ENCODE data around the gene MFF. TPM values are rescaled to one million over a fixed set of nuclear protein-coding genes. Genes with fewer than 3 reads are reported as not detected.
"Not testable (repeated sequence)": the region's sequence is repeated elsewhere in the genome, so short reads cannot be mapped to it uniquely, and the experiment has no call there.

Gene MFF
- total and polyA plus RNA-seq, 2 donors (not counting 3 experiments of a cell fraction or from before 2014, with no cell fraction given): 36.3 to 65.1 TPM

GRCh38 chr2:227363756-227364155, 38.7 kb downstream of the MFF start:
- FAIRE-seq: no peak

DNA sequence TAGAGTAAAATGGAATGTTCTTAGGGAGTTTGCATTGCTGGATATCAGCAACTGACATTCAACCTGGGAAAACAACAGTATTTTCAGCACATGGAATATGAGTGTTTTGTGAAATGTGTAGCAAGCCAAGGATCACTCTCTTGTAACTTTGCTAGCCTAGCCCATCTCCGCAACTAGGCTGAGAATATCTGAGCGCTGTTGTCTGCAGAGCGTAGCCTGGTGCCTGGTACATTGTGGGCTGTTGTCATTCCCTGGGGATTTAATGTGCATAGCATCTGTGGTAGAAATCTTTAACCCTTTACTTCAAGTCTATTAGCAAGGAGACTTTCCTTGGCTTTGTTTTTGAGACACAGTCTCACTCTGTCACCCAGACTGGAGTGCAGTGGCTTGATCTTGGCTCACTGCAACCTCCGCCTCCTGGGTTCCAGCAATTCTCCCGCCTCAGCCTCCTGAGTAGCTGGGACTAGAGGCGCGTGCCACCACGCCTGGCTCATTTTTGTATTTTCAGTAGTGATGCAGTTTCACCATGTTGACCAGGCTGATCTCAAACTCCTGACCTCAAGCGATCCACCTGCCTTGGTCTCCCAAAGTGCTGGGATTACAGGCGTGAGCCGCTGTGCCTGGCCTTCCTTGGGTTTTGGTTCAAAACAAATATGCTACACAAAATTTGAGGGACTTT, 39.7 kb downstream of the MFF start:
- H3K36me3 ChIP-seq (ENCODE audit: control insufficient read depth in 2 of 2, extremely low read depth in 1 of 2, insufficient read depth in 2 of 2, low read length in 2 of 2); H3K9ac ChIP-seq (replicated peaks; ENCODE audit: extremely low read depth, insufficient read depth, low read length); H3K27me3 ChIP-seq (ENCODE audit: control insufficient read depth in 2 of 2, insufficient read depth in 2 of 2, low read length in 2 of 2); dilution Hi-C loops (cut with MboI; ENCODE audit: extremely low pct_ligation_motif_present, low sequenced_read_pairs); CTCF ChIA-PET; H2AFZ ChIP-seq (ENCODE audit: low read depth, low read length); FAIRE-seq; H3K9me1 ChIP-seq (replicated peaks; ENCODE audit: control insufficient read depth, extremely low read depth, insufficient read depth, low read length); H4K20me1 ChIP-seq (replicated peaks; ENCODE audit: control insufficient read depth, extremely low read depth, insufficient read depth, low read length); H3K4me2 ChIP-seq (ENCODE audit: insufficient read depth, low read length); H3K9me3 ChIP-seq (replicated peaks; ENCODE audit: control insufficient read depth, insufficient read depth, low read length); H3K4me3 ChIP-seq (replicated peaks in 1 of 3; ENCODE audit: insufficient read depth in 1 of 3, low read depth in 1 of 3, low read length in 3 of 3); H3K27ac ChIP-seq (ENCODE audit: insufficient read depth, low read depth, low read length); BruUV-seq (replicated peaks); H3K4me1 ChIP-seq (ENCODE audit: control insufficient read depth, extremely low read depth, insufficient read depth, low read length); intact Hi-C loops (cut with micrococcal nuclease); H3K79me2 ChIP-seq (ENCODE audit: control insufficient read depth, insufficient read depth, low read length); DNase-seq (ENCODE audit: low read depth, low spot score); POLR2A ChIA-PET: not testable (repeated sequence)

More at GRCh38 chr2:227363756-227364155, 38.7 kb downstream of the MFF start:
- intact Hi-C loops (cut with micrococcal nuclease): no loop called here
- Histone ChIP-seq H3K36me3 (ENCODE audit: control insufficient read depth in 2 of 2, extremely low read depth in 1 of 2, insufficient read depth in 2 of 2, low read length in 2 of 2) (no peaks in the 10 kb centered on the region), H3K4me1 (ENCODE audit: control insufficient read depth, extremely low read depth, insufficient read depth, low read length) (no peaks in the 10 kb centered on the region), H3K9me1 (replicated peaks; ENCODE audit: control insufficient read depth, extremely low read depth, insufficient read depth, low read length) (no peaks in the 10 kb centered on the region), H4K20me1 (replicated peaks; ENCODE audit: control insufficient read depth, extremely low read depth, insufficient read depth, low read length) (no peaks in the 10 kb centered on the region), H3K27ac (ENCODE audit: insufficient read depth, low read depth, low read length) (no peak overlapping the region), H3K27me3 (ENCODE audit: control insufficient read depth in 2 of 2, insufficient read depth in 2 of 2, low read length in 2 of 2) (no peaks in the 10 kb centered on the region), H3K79me2 (ENCODE audit: control insufficient read depth, insufficient read depth, low read length) (no peaks in the 10 kb centered on the region), H2AFZ (ENCODE audit: low read depth, low read length) (no peak overlapping the region), H3K9ac (replicated peaks; ENCODE audit: extremely low read depth, insufficient read depth, low read length) (no peak overlapping the region), H3K4me3 (replicated peaks in 1 of 3; ENCODE audit: insufficient read depth in 1 of 3, low read depth in 1 of 3, low read length in 3 of 3) (no peak overlapping the region), H3K4me2 (ENCODE audit: insufficient read depth, low read length) (no peak overlapping the region), H3K9me3 (replicated peaks; ENCODE audit: control insufficient read depth, insufficient read depth, low read length) (no peaks in the 10 kb centered on the region)
- ChIA-PET CTCF (no interaction called here), POLR2A (no interaction called here)
- no peak for DNase-seq (ENCODE audit: low read depth, low spot score)
- BruUV-seq (replicated peaks): no TSS peak
- TF ChIP-seq JUN (IDR thresholded peaks at IDR 0.05; ENCODE audit: borderline replicate concordance, insufficient read depth, insufficient read length, low read depth) (no peak), EZH2 (IDR thresholded peaks at IDR 0.05; ENCODE audit: borderline replicate concordance, low read depth, low read length, severe bottlenecking) (no peak), POLR2A (IDR thresholded peaks at IDR 0.05; ENCODE audit: low read depth, low read length) (no peak), MYC (IDR thresholded peaks at IDR 0.05; ENCODE audit: low read depth, low read length) (no peak), FOS (IDR thresholded peaks at IDR 0.05; ENCODE audit: borderline replicate concordance, insufficient read depth, low read length) (no peak), GATA2 (IDR thresholded peaks at IDR 0.05; ENCODE audit: insufficient read depth, insufficient read length, low read depth, low read length) (no peak), POLR2AphosphoS5 (IDR thresholded peaks at IDR 0.05; ENCODE audit: insufficient read depth, low read depth, low read length) (no peak)
- TF ChIP-seq, protein P1, sequence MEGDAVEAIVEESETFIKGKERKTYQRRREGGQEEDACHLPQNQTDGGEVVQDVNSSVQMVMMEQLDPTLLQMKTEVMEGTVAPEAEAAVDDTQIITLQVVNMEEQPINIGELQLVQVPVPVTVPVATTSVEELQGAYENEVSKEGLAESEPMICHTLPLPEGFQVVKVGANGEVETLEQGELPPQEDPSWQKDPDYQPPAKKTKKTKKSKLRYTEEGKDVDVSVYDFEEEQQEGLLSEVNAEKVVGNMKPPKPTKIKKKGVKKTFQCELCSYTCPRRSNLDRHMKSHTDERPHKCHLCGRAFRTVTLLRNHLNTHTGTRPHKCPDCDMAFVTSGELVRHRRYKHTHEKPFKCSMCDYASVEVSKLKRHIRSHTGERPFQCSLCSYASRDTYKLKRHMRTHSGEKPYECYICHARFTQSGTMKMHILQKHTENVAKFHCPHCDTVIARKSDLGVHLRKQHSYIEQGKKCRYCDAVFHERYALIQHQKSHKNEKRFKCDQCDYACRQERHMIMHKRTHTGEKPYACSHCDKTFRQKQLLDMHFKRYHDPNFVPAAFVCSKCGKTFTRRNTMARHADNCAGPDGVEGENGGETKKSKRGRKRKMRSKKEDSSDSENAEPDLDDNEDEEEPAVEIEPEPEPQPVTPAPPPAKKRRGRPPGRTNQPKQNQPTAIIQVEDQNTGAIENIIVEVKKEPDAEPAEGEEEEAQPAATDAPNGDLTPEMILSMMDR (IDR thresholded peaks at IDR 0.05; ENCODE audit: extremely low read depth in 1 of 2, insufficient read depth in 1 of 2, low read depth in 1 of 2, low read length in 2 of 2): no peak
- TF ChIP-seq, protein P2, sequence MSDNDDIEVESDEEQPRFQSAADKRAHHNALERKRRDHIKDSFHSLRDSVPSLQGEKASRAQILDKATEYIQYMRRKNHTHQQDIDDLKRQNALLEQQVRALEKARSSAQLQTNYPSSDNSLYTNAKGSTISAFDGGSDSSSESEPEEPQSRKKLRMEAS (IDR thresholded peaks at IDR 0.05; ENCODE audit: insufficient read depth, insufficient read length): no peak
- dilution Hi-C loops (cut with MboI; ENCODE audit: extremely low pct_ligation_motif_present, low sequenced_read_pairs): no loop called here

Data from endothelial cell of umbilical vein (primary cell).